H9 (cell line): Measurements from ENCODE around the gene IP6K2. TPM values are rescaled to one million over a fixed set of nuclear protein-coding genes. Genes with fewer than 3 reads are reported as not detected.
A peak's percentile ranks its signal among the peaks of the same experiment; 100 is the strongest.

Experiments used
- DNase-seq: peaks from one replicate; pipeline ENCODE4 v3.0.0-alpha.2; 2017
- H2AFZ ChIP-seq: one replicate; pipeline ENCODE4 v1.6.1; 2013; ENCODE audit warnings: mild to moderate bottlenecking, low read length, control low read depth, moderate library complexity
- H2AK5ac ChIP-seq: 2 replicates; pipeline ENCODE4 v1.6.1; 2013; ENCODE audit warnings: low read length, control low read depth, mixed read lengths; ENCODE audit not compliant: insufficient read length
- H2BK120ac ChIP-seq: one replicate; pipeline ENCODE4 v1.6.1; 2013; ENCODE audit warnings: low read depth, mild to moderate bottlenecking, low read length, control low read depth, inconsistent platforms; ENCODE audit not compliant: poor library complexity, severe bottlenecking
- H2BK12ac ChIP-seq: 2 replicates; pipeline ENCODE4 v1.6.1; 2013; ENCODE audit warnings: low read length, control low read depth, mixed read lengths, low read depth; ENCODE audit not compliant: insufficient read length
- H2BK15ac ChIP-seq: 2 replicates; pipeline ENCODE4 v1.6.1; 2013; ENCODE audit warnings: low read depth, low read length, control low read depth
- H2BK20ac ChIP-seq: one replicate; pipeline ENCODE4 v1.6.1; 2013; ENCODE audit warnings: low read depth, mild to moderate bottlenecking, low read length, control low read depth, inconsistent platforms; ENCODE audit not compliant: poor library complexity, severe bottlenecking
- H2BK5ac ChIP-seq: 2 replicates; pipeline ENCODE4 v1.6.1; 2013; ENCODE audit warnings: low read length, control low read depth, mixed read lengths; ENCODE audit not compliant: insufficient read length
- H3K14ac ChIP-seq: 2 replicates; pipeline ENCODE4 v1.6.1; 2013; ENCODE audit warnings: low read length, control low read depth; ENCODE audit not compliant: insufficient read depth
- H3K18ac ChIP-seq: 2 replicates; pipeline ENCODE4 v1.6.1; 2013; ENCODE audit warnings: low read depth, mild to moderate bottlenecking, mixed read lengths, low read length, control low read depth; ENCODE audit not compliant: insufficient read length
- H3K23ac ChIP-seq: 2 replicates; pipeline ENCODE4 v1.6.1; 2013; ENCODE audit warnings: low read length, control low read depth, mixed read lengths, low read depth; ENCODE audit not compliant: insufficient read length
- H3K23me2 ChIP-seq: 2 replicates; pipeline ENCODE4 v1.6.1; 2013; ENCODE audit warnings: low read depth, mild to moderate bottlenecking, mixed read lengths, low read length, control low read depth; ENCODE audit not compliant: insufficient read length, poor library complexity, severe bottlenecking
- H3K27ac ChIP-seq: 2 replicates; pipeline ENCODE4 v1.5.1; 2013; ENCODE audit warnings: low read length, control low read depth, mixed read lengths, low read depth; ENCODE audit not compliant: insufficient read length
- H3K27me3 ChIP-seq: 2 replicates; pipeline ENCODE4 v1.6.1; 2013; ENCODE audit warnings: low read length, control low read depth, inconsistent platforms; ENCODE audit not compliant: insufficient read depth
- H3K4ac ChIP-seq: 2 replicates; pipeline ENCODE4 v1.6.1; 2013; ENCODE audit warnings: low read depth, mild to moderate bottlenecking, control low read depth, inconsistent platforms, low read length, moderate library complexity
- H3K4me1 ChIP-seq: 2 replicates; pipeline ENCODE4 v1.6.1; 2013; ENCODE audit warnings: low read length, control low read depth, inconsistent platforms; ENCODE audit not compliant: insufficient read depth
- H3K4me2 ChIP-seq: 2 replicates; pipeline ENCODE4 v1.6.1; 2013; ENCODE audit warnings: low read length, control low read depth, mixed read lengths; ENCODE audit not compliant: insufficient read length, insufficient read depth
- H3K56ac ChIP-seq: 2 replicates; pipeline ENCODE4 v1.6.1; 2013; ENCODE audit warnings: low read depth, mild to moderate bottlenecking, mixed read lengths, low read length, control low read depth; ENCODE audit not compliant: insufficient read length
- H3K79me1 ChIP-seq: 2 replicates; pipeline ENCODE4 v1.6.1; 2013; ENCODE audit warnings: low read depth, mild to moderate bottlenecking, moderate library complexity, low read length, control low read depth, inconsistent platforms; ENCODE audit not compliant: insufficient read depth, poor library complexity, severe bottlenecking
- H3K79me2 ChIP-seq: 2 replicates; pipeline ENCODE4 v1.6.1; 2013; ENCODE audit warnings: low read length, control low read depth, inconsistent platforms; ENCODE audit not compliant: insufficient read depth
- H3K9ac ChIP-seq: 2 replicates; pipeline ENCODE4 v1.6.1; 2013; ENCODE audit warnings: low read length, control low read depth, mixed read lengths; ENCODE audit not compliant: insufficient read length; ENCODE audit errors: extremely low read depth
- H3K9me3 ChIP-seq: one replicate; pipeline ENCODE4 v1.6.1; 2013; ENCODE audit warnings: low read depth, low read length, inconsistent platforms; ENCODE audit not compliant: control insufficient read depth
- H3T11ph ChIP-seq: one replicate; pipeline ENCODE4 v1.6.1; 2013; ENCODE audit warnings: mild to moderate bottlenecking, low read length, control low read depth, inconsistent platforms
- H4K20me1 ChIP-seq: one replicate; pipeline ENCODE4 v1.6.1; 2013; ENCODE audit not compliant: control insufficient read depth, insufficient read length, insufficient read depth
- H4K5ac ChIP-seq: 2 replicates; pipeline ENCODE4 v1.6.1; 2013; ENCODE audit warnings: low read depth, mild to moderate bottlenecking, mixed read lengths, low read length, control low read depth; ENCODE audit not compliant: insufficient read length
- H4K8ac ChIP-seq: replicated peaks from 2 replicates; pipeline ENCODE4 v1.6.1; 2013; ENCODE audit warnings: low read length, control low read depth, mixed read lengths, low read depth; ENCODE audit not compliant: insufficient read length
- H4K91ac ChIP-seq: 2 replicates; pipeline ENCODE4 v1.6.1; 2013; ENCODE audit warnings: low read depth, mild to moderate bottlenecking, moderate library complexity, mixed read lengths, low read length, control low read depth; ENCODE audit not compliant: insufficient read length
- H3K27ac Mint-ChIP-seq, 3 experiments: 2 replicates in 2 of 3; 3 replicates in 1 of 3; pipeline ENCODE4 v1.8.0; 2020 to 2021; ENCODE audit warnings: mixed read lengths in 3 of 3, mild to moderate bottlenecking in 1 of 3, moderate library complexity in 1 of 3
- H3K27me3 Mint-ChIP-seq: 2 replicates; pipeline ENCODE4 v1.8.0; 2021; ENCODE audit warnings: low read depth, mild to moderate bottlenecking, moderate library complexity, mixed read lengths
- H3K36me3 Mint-ChIP-seq, 3 experiments: 2 replicates in 2 of 3; 3 replicates in 1 of 3; pipeline ENCODE4 v1.8.0; 2020 to 2021; ENCODE audit warnings: low read depth in 3 of 3, mixed read lengths in 3 of 3; ENCODE audit not compliant: insufficient read depth in 1 of 3
- H3K4me1 Mint-ChIP-seq, 2 experiments: 2 replicates each; pipeline ENCODE4 v1.8.0; 2020; ENCODE audit warnings: mixed read lengths in 2 of 2
- H3K4me3 Mint-ChIP-seq, 2 experiments: 2 replicates in 1 of 2; 3 replicates in 1 of 2; pipeline ENCODE4 v1.8.0; 2020 to 2021; ENCODE audit warnings: mild to moderate bottlenecking in 2 of 2, mixed read lengths in 2 of 2, moderate library complexity in 1 of 2
- H3K9me3 Mint-ChIP-seq, 2 experiments: 2 replicates in 1 of 2; 3 replicates in 1 of 2; pipeline ENCODE4 v1.8.0; 2020; ENCODE audit warnings: mild to moderate bottlenecking in 2 of 2, mixed read lengths in 2 of 2, moderate library complexity in 1 of 2
- CTCF ChIP-seq: fragments of 200-600 bp; sonication (generic); conservative IDR thresholded peaks from 3 replicates; pipeline ENCODE4 v1.8.0; 2021; ENCODE audit warnings: antibody characterized with exemption, mild to moderate bottlenecking
- WGBS: extraction: QIAGEN DNeasy Blood & Tissue Kit; methylation state at CpG from one replicate; pipeline ENCODE4 v1.1.7; 2013; ENCODE audit warnings: missing lambda C conversion rate, low lambda C conversion rate, mixed read lengths; ENCODE audit not compliant: insufficient read length; ENCODE audit errors: extremely low coverage; 5-methylcytosine and 5-hydroxymethylcytosine counted together
- total RNA-seq: library from RNA; stranded (reverse); gene quantifications from 2 replicates; pipeline ENCODE4 v1.2.1, GENCODE V29; 2021

The IP6K2 gene
- total RNA-seq, 1 experiment from 2014 or later: 94.7 TPM

- Histone ChIP-seq H4K8ac (no peak overlapping the region), H3K23ac (no peak overlapping the region), H3K9ac (no peak overlapping the region), H4K91ac (no peak overlapping the region), H2AFZ (no peak overlapping the region), H4K20me1 (no peaks in the 10 kb centered on the region), H4K5ac (no peak overlapping the region), H3K23me2 (no peaks in the 10 kb centered on the region), H3K56ac (no peak overlapping the region), H3K79me1 (no peaks in the 10 kb centered on the region), H3K4me2 (no peak overlapping the region), H2AK5ac (no peak overlapping the region), H3K79me2 (no peaks in the 10 kb centered on the region), H3K27ac (no peak overlapping the region), H2BK15ac (no peak overlapping the region), H3K27me3 (no peaks in the 10 kb centered on the region), H3K14ac (no peak overlapping the region), H3K9me3 (no peaks in the 10 kb centered on the region), H3T11ph (no peak overlapping the region), H2BK20ac (no peak overlapping the region), H2BK5ac (no peak overlapping the region), H2BK12ac (no peak overlapping the region), H3K4me1 (no peaks in the 10 kb centered on the region), H3K4ac (no peak overlapping the region), H2BK120ac (no peak overlapping the region), H3K18ac (no peak overlapping the region)
- Mint-ChIP-seq H3K27me3 (no peaks in the 10 kb centered on the region), H3K27ac (0 out of 7 replicates have a peak overlapping the region, but pooled peaks of 1 of the 3 experiments have one; percentile 40), H3K4me3 (no peak overlapping the region), H3K36me3 (peaks cover 0 to 7% (median 5%) of the 10 kb centered on the region in 3 experiments; a peak in 3 of 7 replicates), H3K9me3 (no peaks in the 10 kb centered on the region), H3K4me1 (no peaks in the 10 kb centered on the region)
- TF ChIP-seq CTCF: no peak
- WGBS: no CpG with 5 or more reads among the region's 3 CpGs
- no peak for DNase-seq
Observed at GRCh38 chr3:48748754-48749153, 31.7 kb upstream of the IP6K2 start.
